Erythroblast (primary cell): ENCODE data around the gene RNF224.

Source experiments
- DNase-seq, 2 experiments: peaks; one replicate each; lab custom pipeline; 2025; lab: John Stamatoyannopoulos, UW
- GATA1 ChIP-seq: IDR thresholded peaks from 2 replicates; pipeline ENCODE4 v1.6.1; 2011; ENCODE audit warnings: low read depth, mild to moderate bottlenecking, control low read depth, low read length, moderate library complexity
- POLR2A ChIP-seq: IDR thresholded peaks from 2 replicates; pipeline ENCODE4 v1.6.1; 2011; ENCODE audit warnings: mild to moderate bottlenecking, low read length

The RNF224 gene

GRCh38 chr9:137198051-137198901 is 29.0 kb upstream of the RNF224 start:
- DNase-seq, result no peak
- no peak for TF ChIP-seq GATA1

- no peak for TF ChIP-seq POLR2A
- TF ChIP-seq GATA1, result no peak
- DNase-seq, result no peak
Observed at GRCh38 chr9:137198902-137199283, 28.4 kb upstream of the RNF224 start.

- TF ChIP-seq POLR2A (no peak), GATA1 (no peak)
- DNase-seq, result no peak
Observed at GRCh38 chr9:137199411-137200121, 27.7 kb upstream of the RNF224 start.

- TF ChIP-seq GATA1 (no peak), POLR2A (peak; percentile 90)
- DNase-seq, result peak; percentile 99
Observed at GRCh38 chr9:137200311-137201204, 26.7 kb upstream of the RNF224 start, which contains the start of gene TPRN. Gene TPRN, minus strand, starts transcription at chr9:137200741. Its CDS starts 30 bp downstream, at chr9:137200711.

- no peak for DNase-seq
- TF ChIP-seq POLR2A (no peak), GATA1 (no peak)
Observed at GRCh38 chr9:137201205-137201868, 26.0 kb upstream of the RNF224 start.

DNA sequence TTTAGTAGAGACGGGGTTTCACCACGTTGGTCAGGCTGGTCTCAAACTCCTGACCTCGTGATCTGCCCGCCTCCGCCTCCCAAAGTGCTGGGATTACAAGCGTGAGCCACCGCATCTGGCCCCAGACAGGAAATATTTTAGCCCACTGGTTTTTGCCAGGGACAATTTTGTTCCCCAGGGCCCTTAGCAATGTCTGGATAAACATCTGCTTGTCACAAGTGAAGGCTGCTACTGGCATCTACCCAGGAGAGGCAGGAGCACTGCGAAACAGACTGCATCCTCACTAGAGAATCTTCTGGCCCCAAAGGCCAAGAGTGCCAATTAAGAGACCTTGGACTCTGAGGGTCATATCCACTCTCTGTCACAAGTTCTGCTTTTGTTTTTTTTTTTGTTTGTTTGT is 24.3 kb upstream of the RNF224 start:
- DNase-seq, result peak in 1 of 2 experiments; percentile 45
- no peak for TF ChIP-seq GATA1
- no peak for TF ChIP-seq POLR2A

DNA sequence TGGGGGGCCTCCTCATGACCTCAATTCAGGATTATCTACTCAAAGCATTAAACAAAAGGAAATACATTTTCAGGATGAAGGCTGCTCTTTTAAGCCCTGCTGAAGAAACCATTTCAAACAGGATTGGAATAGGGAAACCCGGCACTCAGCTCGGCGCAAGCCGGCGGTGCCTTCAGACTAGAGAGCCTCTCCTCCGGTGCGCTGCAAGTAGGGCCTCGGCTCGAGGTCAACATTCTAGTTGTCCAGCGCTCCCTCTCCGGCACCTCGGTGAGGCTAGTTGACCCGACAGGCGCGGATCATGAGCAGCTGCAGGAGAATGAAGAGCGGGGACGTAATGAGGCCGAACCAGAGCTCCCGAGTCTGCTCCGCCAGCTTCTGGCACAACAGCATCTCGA is 22.6 kb upstream of the RNF224 start:
- TF ChIP-seq GATA1, result no peak
- no peak for TF ChIP-seq POLR2A

GRCh38 chr9:137205126-137206069 is 21.9 kb upstream of the RNF224 start, which contains the start of the genes NDOR1 and TMEM203:
Gene NDOR1, plus strand, starts transcription at chr9:137205700. Its CDS starts 78 bp downstream, at chr9:137205778.
Gene TMEM203, minus strand, starts transcription at chr9:137205648. Its CDS starts 234 bp downstream, at chr9:137205414.
- DNase-seq, result peak; percentile 94 to 96

More for the DNA sequence above, 22.6 kb upstream of the RNF224 start:
- no peak for DNase-seq

GRCh38 chr9:137206602-137207001 is 20.7 kb upstream of the RNF224 start:
- no peak for TF ChIP-seq POLR2A
- no peak for TF ChIP-seq GATA1
- peak; percentile 64 to 80 for DNase-seq

More at GRCh38 chr9:137205126-137206069, 21.9 kb upstream of the RNF224 start, which contains the start of the genes NDOR1 and TMEM203:
- TF ChIP-seq GATA1 (no peak), POLR2A (peak; percentile 87)

DNA sequence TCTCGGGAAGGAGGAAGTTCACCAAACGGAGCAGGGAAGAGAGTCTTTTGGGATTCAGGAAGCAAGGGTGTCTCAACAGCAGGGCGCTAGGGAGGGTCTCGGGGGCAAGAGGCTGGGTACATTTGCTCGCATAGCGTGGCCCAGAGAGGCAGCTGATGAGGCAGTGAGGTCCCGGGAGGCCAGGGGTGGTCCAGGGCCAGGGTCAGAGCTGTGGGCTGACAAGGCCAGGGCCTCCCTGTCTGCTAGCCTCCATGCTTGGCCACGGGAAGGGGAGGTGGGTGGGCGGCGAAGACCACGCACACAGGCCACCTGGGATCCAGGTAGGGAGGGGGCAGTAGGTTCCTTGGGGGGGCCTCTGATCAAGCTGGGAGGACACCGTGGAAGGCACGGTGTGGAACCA is 15.8 kb upstream of the RNF224 start:
- DNase-seq, result no peak
- TF ChIP-seq POLR2A, result no peak
- no peak for TF ChIP-seq GATA1

DNA sequence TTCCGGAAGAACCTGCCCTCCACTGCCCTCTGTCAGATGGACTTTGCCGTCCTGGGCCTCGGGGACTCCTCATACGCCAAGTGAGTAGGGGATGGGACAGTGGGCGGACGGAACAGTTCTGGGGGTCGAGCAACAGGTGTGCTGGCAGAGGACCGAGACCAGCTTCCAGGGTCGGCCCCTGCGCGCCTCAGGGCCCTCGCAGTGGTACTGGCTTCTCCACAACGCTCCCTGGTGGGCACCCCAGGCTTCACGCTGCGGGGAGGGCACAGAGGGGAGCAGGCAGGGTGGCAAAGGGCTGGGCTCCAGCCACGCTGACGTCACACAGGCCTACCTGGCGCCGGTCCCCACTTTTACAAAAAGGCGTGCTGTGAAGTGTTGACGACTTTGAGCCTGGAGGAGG is 14.8 kb upstream of the RNF224 start:
- no peak for TF ChIP-seq GATA1
- no peak for TF ChIP-seq POLR2A

More for the DNA sequence above, 14.8 kb upstream of the RNF224 start:
- DNase-seq, result no peak
